Activated CD8-positive, alpha-beta memory T cell treated with anti-CD3 and anti-CD28 coated beads for 4 hours (primary cell): ENCODE data around the gene CD302.
"Not testable (repeated sequence)": the region's sequence is repeated elsewhere in the genome, so short reads cannot be mapped to it uniquely, and the experiment has no call there.

Experiments
- DNase-seq, 2 donors: peaks; one replicate each; pipeline ENCODE4 v3.0.0-alpha.2; 2020; ENCODE audit warnings: low read depth in 2 of 2

CD302 gene

GRCh38 chr2:159750873-159751272 is 47.1 kb downstream of the CD302 start:
- DNase-seq = no peak

- DNase-seq = no peak
Observed at GRCh38 chr2:159748089-159748488, 49.9 kb downstream of the CD302 start.

GRCh38 chr2:159745237-159745636 is 52.8 kb downstream of the CD302 start:
- not testable (repeated sequence) for DNase-seq

- no peak for DNase-seq
Observed at GRCh38 chr2:159744363-159744762, 53.6 kb downstream of the CD302 start.

- no peak for DNase-seq
Observed at GRCh38 chr2:159742846-159743245, 55.2 kb downstream of the CD302 start.

GRCh38 chr2:159738509-159739390 is 59.3 kb downstream of the CD302 start:
- no peak for DNase-seq

- no peak for DNase-seq
Observed at GRCh38 chr2:159737917-159738296, 60.1 kb downstream of the CD302 start.

GRCh38 chr2:159737292-159737916 is 60.6 kb downstream of the CD302 start:
- DNase-seq = no peak

- DNase-seq = no peak
Observed at GRCh38 chr2:159736048-159736447, 62.0 kb downstream of the CD302 start.

GRCh38 chr2:159735648-159736047 is 62.4 kb downstream of the CD302 start:
- no peak for DNase-seq

- DNase-seq = no peak
Observed at GRCh38 chr2:159728629-159729028, 69.4 kb downstream of the CD302 start.

- no peak for DNase-seq
Observed at GRCh38 chr2:159725713-159726112, 72.3 kb downstream of the CD302 start.

GRCh38 chr2:159724795-159725572 is 73.0 kb downstream of the CD302 start:
- not testable (repeated sequence) for DNase-seq

GRCh38 chr2:159722580-159722979 is 75.4 kb downstream of the CD302 start:
- DNase-seq = no peak

GRCh38 chr2:159720676-159721075 is 77.3 kb downstream of the CD302 start:
- DNase-seq = no peak
